GM12864 (cell line): ENCODE data around the gene RTN1.
"Not testable (repeated sequence)": the region's sequence is repeated elsewhere in the genome, so short reads cannot be mapped to it uniquely, and the experiment has no call there.

Experiments
- DNase-seq: peaks from one replicate; pipeline ENCODE4 v3.0.0-alpha.2; 2011; ENCODE audit warnings: low read depth
- H3K4me3 ChIP-seq: 2 replicates; pipeline ENCODE4 v1.5.1; 2011; ENCODE audit warnings: mild to moderate bottlenecking, low read depth, low read length, control low read depth
- CTCF ChIP-seq: IDR thresholded peaks from 2 replicates; pipeline ENCODE4 v1.5.1; 2011; ENCODE audit warnings: low read depth, mild to moderate bottlenecking, moderate library complexity, low read length, control low read depth, inconsistent platforms; ENCODE audit errors: missing control alignments

The RTN1 gene

DNA sequence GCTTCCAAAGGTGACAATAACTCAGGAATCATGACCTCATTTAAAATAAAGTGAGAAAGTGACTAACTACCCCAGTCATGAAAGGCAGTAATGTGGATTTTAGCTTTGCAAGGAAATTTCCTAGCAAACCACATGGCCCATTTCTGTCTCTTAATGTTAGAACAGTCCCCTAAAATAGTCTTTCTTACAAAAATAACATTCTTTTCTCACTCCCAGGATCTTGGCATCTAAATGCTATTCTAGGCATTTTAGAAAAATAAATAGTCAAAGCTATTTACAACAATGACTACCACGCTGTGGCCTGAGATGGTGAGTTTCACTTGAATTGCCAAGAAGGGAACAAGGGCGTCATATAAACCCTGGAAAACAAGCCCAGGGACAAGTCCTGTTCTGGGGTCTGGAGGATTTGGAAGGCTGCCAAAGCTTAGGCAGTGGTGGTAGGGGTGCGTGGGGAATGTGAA, 192.8 kb downstream of the RTN1 start:
- no peak overlapping the region for H3K4me3 ChIP-seq
- no peak for TF ChIP-seq CTCF
- DNase-seq = no peak

DNA sequence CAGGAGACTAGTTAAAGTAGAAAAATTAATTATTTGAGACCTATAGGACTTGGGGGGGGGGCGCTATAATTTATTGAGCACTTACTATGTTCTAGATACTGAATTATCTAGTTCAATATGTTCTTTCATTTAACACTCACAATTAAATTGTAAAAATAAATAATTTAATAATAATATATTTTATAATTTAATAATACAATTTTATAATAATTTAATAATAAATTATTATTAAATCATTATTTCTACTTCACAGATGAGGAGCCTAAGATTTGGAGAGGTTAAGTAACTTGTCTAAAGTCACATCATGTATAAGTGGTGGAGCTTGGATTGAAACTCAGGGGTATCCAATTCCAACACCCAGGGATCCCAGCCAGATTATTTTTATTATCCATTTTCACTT, 195.2 kb downstream of the RTN1 start:
- no peak for DNase-seq
- H3K4me3 ChIP-seq = no peak overlapping the region
- TF ChIP-seq CTCF = no peak

DNA sequence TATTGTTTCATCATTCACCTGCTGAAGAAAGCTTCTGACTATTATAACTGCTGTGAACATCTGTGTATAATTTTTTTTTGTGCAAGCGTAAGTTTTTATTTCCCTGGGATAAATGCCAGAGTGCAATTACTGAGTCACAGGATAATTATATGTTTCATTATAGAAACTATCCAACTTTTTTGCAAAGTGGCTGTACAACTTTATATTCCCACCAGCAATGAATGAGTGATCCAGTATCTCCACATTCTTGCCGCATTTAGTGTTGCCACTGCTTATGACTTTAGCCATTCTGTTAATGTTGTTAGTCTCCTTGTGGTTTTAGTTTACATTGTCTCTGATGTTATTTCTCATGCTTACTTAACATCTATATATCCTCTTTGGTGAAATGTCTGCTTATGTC, 205.8 kb downstream of the RTN1 start:
- H3K4me3 ChIP-seq = no peak overlapping the region
- TF ChIP-seq CTCF = no peak
- no peak for DNase-seq

GRCh38 chr14:59657769-59658168, 212.8 kb downstream of the RTN1 start:
- no peak for DNase-seq
- H3K4me3 ChIP-seq = no peak overlapping the region
- no peak for TF ChIP-seq CTCF

GRCh38 chr14:59656473-59656872, 214.1 kb downstream of the RTN1 start:
- TF ChIP-seq CTCF = no peak
- DNase-seq = no peak
- no peak overlapping the region for H3K4me3 ChIP-seq

DNA sequence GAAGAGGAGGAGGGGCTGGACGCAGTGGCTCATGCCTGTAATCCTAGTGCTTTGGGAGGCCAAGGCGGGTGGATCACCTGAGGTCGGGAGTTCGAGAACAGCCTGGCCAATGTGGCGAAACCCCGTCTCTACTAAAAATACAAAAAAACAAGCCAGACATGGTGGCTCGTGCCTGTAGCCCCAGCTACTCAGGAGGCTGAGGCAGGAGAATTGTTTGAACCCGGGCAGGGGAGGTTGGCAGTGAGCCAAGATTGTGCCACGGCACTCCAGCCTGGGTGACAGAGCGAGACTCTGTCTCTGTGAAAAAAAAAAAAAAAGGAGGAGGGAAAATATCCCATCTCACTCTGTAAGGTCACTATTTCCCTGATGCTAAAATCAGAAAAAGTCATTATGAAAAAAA, 216.4 kb downstream of the RTN1 start:
- not testable (repeated sequence) for H3K4me3 ChIP-seq, DNase-seq

DNA sequence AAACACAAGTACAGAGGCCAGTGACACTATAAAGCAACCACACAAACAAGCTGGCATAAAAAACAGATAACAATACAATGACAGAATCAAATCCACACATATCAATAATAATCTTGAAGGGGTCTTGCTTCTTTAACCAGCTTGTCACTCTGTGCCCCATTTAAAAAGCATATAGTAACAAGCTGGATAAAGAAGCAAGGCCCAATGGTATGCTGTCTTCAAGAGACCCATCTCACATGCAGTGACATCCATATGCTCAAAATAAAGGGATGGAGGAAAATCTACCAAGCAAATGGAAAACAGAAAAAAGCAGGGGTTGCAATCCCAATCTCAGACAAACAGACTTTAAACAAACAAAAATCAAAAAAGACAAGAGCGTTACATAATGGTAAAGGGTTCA, 223.7 kb downstream of the RTN1 start:
- not testable (repeated sequence) for H3K4me3 ChIP-seq, DNase-seq

DNA sequence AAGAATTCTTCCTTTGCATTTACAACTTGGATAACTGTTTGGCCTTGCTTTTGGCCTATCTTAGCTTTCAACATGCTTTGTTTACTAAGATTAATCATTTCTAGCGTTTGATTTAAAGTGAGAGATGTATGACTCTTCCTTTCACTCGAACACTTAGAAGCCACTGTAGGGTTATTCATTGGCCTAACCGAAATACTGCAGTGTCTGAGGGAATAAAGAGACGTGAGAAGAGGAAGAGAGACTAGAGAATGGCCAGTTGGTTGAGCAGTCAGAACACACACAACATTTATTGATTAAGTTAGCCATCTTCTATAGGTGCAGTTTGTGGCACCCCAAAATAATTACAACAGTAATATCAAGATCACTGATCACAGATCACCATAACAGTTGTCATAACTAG, 231.7 kb downstream of the RTN1 start:
- DNase-seq = no peak
- TF ChIP-seq CTCF = no peak
- H3K4me3 ChIP-seq = no peak overlapping the region
